Measurements from ENCODE around the gene LYZL4.

The LYZL4 gene

GRCh38 chr3:42402394-42403096 is 7.9 kb downstream of the LYZL4 start:
- no peak for DNase-seq (ENCODE audit: extremely low read depth, insufficient read length)
- TF ChIP-seq, protein P1, sequence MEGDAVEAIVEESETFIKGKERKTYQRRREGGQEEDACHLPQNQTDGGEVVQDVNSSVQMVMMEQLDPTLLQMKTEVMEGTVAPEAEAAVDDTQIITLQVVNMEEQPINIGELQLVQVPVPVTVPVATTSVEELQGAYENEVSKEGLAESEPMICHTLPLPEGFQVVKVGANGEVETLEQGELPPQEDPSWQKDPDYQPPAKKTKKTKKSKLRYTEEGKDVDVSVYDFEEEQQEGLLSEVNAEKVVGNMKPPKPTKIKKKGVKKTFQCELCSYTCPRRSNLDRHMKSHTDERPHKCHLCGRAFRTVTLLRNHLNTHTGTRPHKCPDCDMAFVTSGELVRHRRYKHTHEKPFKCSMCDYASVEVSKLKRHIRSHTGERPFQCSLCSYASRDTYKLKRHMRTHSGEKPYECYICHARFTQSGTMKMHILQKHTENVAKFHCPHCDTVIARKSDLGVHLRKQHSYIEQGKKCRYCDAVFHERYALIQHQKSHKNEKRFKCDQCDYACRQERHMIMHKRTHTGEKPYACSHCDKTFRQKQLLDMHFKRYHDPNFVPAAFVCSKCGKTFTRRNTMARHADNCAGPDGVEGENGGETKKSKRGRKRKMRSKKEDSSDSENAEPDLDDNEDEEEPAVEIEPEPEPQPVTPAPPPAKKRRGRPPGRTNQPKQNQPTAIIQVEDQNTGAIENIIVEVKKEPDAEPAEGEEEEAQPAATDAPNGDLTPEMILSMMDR (IDR thresholded peaks at IDR 0.05; ENCODE audit: insufficient read depth, low read length, poor library complexity, severe bottlenecking) = no peak
- no peaks in the 10 kb centered on the region for H3K36me3 ChIP-seq (ENCODE audit: control insufficient read depth, insufficient read depth, low read length)
- H3K27me3 ChIP-seq (replicated peaks; ENCODE audit: control insufficient read depth, insufficient read depth, low read length) = no peaks in the 10 kb centered on the region
- no peak overlapping the region for H3K4me3 ChIP-seq (replicated peaks; ENCODE audit: low read depth, low read length)

DNA sequence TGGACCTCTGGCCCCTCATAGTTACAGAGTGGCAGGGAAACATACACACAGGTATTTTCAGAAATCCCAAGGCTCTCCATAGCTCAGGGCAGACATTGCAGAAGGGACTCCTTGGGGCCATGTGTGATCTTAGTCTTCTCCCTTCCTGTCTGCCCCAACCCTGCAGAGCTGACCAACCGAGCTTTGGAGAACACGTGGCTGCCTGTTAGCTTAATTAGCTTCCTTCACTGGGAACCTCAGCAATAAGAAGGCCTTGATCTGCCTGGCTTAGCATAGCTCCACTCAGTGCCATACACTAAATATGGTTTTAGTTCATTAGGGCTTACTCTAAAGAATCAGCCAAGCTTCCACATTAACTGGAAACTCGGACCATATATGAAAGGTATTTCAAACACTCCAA is 12.3 kb downstream of the LYZL4 start:
- H3K4me3 ChIP-seq (replicated peaks; ENCODE audit: low read depth, low read length) = no peak overlapping the region

GRCh38 chr3:42397644-42398043 is 12.8 kb downstream of the LYZL4 start:
- Histone ChIP-seq H3K27me3 (replicated peaks; ENCODE audit: control insufficient read depth, insufficient read depth, low read length) (no peaks in the 10 kb centered on the region; the same call in 1 of the 2 replicates), H3K4me3 (replicated peaks; ENCODE audit: low read depth, low read length) (no peak overlapping the region), H3K36me3 (ENCODE audit: control insufficient read depth, insufficient read depth, low read length) (no peaks in the 10 kb centered on the region)
- TF ChIP-seq, protein P1 (IDR thresholded peaks at IDR 0.05; ENCODE audit: insufficient read depth, low read length, poor library complexity, severe bottlenecking) = no peak
- DNase-seq (ENCODE audit: extremely low read depth, insufficient read length) = no peak

More for the DNA sequence above, 12.3 kb downstream of the LYZL4 start:
- DNase-seq (ENCODE audit: extremely low read depth, insufficient read length) = no peak
- Histone ChIP-seq H3K36me3 (ENCODE audit: control insufficient read depth, insufficient read depth, low read length) (no peaks in the 10 kb centered on the region), H3K27me3 (replicated peaks; ENCODE audit: control insufficient read depth, insufficient read depth, low read length) (no peaks in the 10 kb centered on the region; the same call in 1 of the 2 replicates)
- TF ChIP-seq, protein P1 (IDR thresholded peaks at IDR 0.05; ENCODE audit: insufficient read depth, low read length, poor library complexity, severe bottlenecking) = no peak

DNA sequence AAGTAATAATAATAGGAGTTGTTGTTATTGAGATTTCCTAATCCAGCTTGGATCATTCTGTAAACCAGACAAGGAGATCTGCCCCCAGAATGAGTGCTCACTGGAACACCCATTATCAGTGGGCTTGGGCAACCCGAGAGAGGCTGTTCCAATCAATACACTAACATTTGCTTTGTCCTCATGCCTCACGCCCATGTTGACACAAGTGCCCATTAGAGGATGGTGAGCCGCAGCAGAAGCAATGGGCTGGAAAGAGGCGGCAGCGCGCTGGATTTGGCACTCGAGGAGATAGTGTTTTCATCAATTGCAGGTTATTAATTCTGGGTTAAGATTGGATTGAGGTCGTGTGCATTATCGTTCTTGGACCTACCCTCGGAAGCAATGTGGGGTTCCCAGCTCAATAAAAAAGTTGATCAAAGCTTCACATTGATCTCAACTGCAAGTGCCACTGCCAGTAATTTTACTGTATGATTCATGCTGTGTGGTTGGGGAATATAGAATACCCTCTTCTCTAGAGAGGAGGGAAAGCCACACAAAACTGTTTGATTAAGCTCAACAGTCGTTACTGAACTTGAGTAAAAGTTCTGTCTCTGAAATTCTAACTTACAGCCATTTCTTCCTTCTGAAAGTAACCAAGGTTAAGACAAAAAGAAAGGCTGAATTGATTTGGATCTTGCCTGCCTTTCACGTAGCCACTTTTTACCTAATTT is 15.7 kb downstream of the LYZL4 start:
- no peak for DNase-seq (ENCODE audit: extremely low read depth, insufficient read length)
- H3K36me3 ChIP-seq (ENCODE audit: control insufficient read depth, insufficient read depth, low read length) = no peaks in the 10 kb centered on the region
- TF ChIP-seq, protein P1 (IDR thresholded peaks at IDR 0.05; ENCODE audit: insufficient read depth, low read length, poor library complexity, severe bottlenecking) = no peak
- no peaks in the 10 kb centered on the region; the same call in 1 of the 2 replicates for H3K27me3 ChIP-seq (replicated peaks; ENCODE audit: control insufficient read depth, insufficient read depth, low read length)
- no peak overlapping the region for H3K4me3 ChIP-seq (replicated peaks; ENCODE audit: low read depth, low read length)

DNA sequence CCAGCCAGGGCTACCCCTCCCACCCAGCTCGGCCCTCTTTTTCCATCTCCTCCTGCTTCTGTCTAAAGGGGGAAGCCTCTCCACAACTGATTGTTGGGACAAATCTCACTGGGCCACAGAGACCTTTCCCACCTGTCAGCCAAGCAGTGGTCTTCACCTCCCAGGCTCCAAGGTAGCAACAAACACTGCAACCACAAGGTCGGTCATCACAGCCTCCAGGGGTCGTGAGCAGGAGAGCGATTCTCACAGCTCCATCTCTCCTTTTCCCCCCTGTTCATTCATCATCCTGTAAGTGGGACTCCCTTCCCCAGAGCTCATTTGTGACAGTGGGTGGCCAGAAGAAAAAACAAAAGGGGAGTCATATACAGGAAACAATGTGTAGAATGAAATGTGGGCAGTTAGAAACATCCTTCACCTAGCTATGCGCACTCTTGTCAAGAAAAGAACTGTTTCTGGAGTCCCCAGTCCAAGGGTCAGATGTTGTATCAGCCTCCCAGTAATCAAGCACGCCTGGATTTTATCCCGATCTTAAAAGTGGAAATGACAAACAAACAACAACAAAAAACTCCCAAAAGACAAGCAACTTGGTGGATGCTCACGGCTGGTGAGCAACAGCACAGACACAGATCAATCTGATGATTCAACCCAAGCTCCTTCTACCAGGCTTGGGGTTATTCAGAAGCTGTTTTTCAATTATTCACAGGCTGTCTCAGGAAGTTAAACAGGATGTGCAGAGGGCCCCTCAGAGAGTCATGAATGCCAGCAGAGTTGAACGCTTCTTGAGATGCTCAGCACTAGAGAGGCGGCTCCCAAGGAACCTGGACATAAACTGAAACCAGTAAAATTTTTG is 22.4 kb downstream of the LYZL4 start:
- no peak overlapping the region for H3K4me3 ChIP-seq (replicated peaks; ENCODE audit: low read depth, low read length)
- TF ChIP-seq, protein P1 (IDR thresholded peaks at IDR 0.05; ENCODE audit: insufficient read depth, low read length, poor library complexity, severe bottlenecking) = no peak
- no peaks in the 10 kb centered on the region for H3K36me3 ChIP-seq (ENCODE audit: control insufficient read depth, insufficient read depth, low read length)
- H3K27me3 ChIP-seq (replicated peaks; ENCODE audit: control insufficient read depth, insufficient read depth, low read length) = no peaks in the 10 kb centered on the region; the same call in 1 of the 2 replicates
- no peak for DNase-seq (ENCODE audit: extremely low read depth, insufficient read length)

Data from GM06990 (cell line).